ENCODE measurements around the gene SOCS6.

The SOCS6 gene

DNA sequence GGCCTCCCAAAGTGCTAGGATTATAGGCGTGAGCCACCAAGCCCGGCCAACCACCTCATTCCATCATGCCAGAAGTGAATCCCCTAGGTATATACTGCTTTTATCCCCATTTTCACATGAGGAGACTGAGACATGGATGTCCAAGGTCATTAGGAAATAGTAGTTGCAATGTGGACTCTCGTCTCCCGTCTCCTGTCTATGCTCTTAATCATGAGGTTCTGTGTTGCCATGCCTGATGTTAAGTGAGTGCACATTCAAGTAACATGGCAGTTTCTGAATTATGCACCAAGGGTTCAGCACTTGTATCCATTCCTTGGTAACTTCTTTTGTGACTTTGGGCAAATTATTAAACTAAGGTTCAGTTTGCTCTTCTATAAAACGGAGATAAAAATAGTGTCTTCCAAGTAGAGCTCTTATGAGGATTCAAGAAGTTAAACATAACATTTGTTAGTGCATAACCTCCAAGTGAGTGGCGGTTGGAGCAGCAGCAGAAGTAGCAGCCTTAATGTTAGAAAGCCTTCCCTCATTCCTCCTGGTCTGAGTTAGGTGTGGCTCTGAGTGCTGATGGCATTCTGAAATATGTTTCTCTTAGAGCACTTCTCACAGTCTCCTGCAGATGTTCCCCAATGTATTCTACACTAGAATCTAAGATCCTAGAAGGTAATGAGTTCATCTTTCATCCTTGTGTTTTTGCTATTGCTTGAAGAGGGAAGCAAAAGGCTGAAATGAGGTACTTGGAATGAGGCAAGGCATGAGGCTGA is 21.9 kb downstream of the SOCS6 start:
- no peaks in the 10 kb centered on the region for H3K36me3 ChIP-seq (replicated peaks)
- H3K27ac ChIP-seq: no peak overlapping the region
- in situ Hi-C loops (cut with HindIII; ENCODE audit: low pct_ligation_motif_present, low sequenced_read_pairs): no loop called here
- H3K4me3 ChIP-seq (ENCODE audit: low read depth, low read length): no peak overlapping the region
- DNase-seq: no peak
- no peaks in the 10 kb centered on the region for H3K27me3 ChIP-seq (replicated peaks)
- TF ChIP-seq, protein P1, sequence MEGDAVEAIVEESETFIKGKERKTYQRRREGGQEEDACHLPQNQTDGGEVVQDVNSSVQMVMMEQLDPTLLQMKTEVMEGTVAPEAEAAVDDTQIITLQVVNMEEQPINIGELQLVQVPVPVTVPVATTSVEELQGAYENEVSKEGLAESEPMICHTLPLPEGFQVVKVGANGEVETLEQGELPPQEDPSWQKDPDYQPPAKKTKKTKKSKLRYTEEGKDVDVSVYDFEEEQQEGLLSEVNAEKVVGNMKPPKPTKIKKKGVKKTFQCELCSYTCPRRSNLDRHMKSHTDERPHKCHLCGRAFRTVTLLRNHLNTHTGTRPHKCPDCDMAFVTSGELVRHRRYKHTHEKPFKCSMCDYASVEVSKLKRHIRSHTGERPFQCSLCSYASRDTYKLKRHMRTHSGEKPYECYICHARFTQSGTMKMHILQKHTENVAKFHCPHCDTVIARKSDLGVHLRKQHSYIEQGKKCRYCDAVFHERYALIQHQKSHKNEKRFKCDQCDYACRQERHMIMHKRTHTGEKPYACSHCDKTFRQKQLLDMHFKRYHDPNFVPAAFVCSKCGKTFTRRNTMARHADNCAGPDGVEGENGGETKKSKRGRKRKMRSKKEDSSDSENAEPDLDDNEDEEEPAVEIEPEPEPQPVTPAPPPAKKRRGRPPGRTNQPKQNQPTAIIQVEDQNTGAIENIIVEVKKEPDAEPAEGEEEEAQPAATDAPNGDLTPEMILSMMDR (IDR thresholded peaks at IDR 0.05; ENCODE audit: low read depth, low read length, missing control alignments): no peak

DNA sequence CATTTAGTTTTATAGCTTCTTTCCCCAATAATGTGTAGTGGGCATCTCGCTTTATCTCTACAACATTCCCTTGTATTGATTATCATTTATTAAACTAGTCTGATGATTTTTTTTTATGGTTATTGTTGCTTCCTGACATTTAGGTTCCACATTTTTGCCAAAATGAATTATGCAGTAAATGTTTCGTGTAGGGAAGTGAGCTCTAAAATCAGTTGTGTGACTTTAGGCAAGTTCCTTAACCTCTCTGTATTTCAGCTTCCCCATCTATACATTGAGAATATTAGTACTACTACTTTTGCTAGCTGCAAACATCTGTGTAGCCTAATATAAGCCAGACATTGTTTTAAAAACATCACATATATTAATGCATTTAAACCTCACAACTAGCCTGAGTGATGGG is 22.9 kb downstream of the SOCS6 start:
- H3K27ac ChIP-seq: no peak overlapping the region
- DNase-seq: no peak
- H3K27me3 ChIP-seq (replicated peaks): no peaks in the 10 kb centered on the region

DNA sequence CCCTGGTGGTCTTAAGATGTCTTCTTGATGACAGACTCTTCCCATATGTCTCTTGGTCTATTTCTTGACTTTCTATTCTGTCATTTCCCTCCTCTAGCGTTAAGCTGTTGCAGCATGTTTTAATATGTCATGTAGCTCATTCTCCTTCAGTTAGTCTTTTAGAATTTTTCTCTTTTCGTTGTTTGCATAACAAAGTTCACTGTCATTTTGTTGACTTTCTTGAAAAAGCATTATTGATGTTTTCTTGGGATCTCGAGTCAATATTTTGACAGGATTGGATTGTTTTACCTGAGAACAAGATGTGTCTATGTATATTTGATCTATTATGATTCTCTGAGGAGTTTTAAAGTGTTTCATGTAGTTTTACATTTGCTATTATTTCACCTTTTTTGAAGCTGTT is 24.8 kb downstream of the SOCS6 start:
- no peak for DNase-seq
- Histone ChIP-seq H3K36me3 (replicated peaks) (no peaks in the 10 kb centered on the region), H3K4me3 (ENCODE audit: low read depth, low read length) (no peak overlapping the region), H3K27ac (no peak overlapping the region), H3K27me3 (replicated peaks) (no peaks in the 10 kb centered on the region)
- TF ChIP-seq, protein P1 (IDR thresholded peaks at IDR 0.05; ENCODE audit: low read depth, low read length, missing control alignments): no peak
- in situ Hi-C loops (cut with HindIII; ENCODE audit: low pct_ligation_motif_present, low sequenced_read_pairs): no loop called here

More for the DNA sequence above, 22.9 kb downstream of the SOCS6 start:
- no peaks in the 10 kb centered on the region for H3K36me3 ChIP-seq (replicated peaks)
- in situ Hi-C loops (cut with HindIII; ENCODE audit: low pct_ligation_motif_present, low sequenced_read_pairs): no loop called here
- TF ChIP-seq, protein P1 (IDR thresholded peaks at IDR 0.05; ENCODE audit: low read depth, low read length, missing control alignments): no peak
- no peak overlapping the region for H3K4me3 ChIP-seq (ENCODE audit: low read depth, low read length)

DNA sequence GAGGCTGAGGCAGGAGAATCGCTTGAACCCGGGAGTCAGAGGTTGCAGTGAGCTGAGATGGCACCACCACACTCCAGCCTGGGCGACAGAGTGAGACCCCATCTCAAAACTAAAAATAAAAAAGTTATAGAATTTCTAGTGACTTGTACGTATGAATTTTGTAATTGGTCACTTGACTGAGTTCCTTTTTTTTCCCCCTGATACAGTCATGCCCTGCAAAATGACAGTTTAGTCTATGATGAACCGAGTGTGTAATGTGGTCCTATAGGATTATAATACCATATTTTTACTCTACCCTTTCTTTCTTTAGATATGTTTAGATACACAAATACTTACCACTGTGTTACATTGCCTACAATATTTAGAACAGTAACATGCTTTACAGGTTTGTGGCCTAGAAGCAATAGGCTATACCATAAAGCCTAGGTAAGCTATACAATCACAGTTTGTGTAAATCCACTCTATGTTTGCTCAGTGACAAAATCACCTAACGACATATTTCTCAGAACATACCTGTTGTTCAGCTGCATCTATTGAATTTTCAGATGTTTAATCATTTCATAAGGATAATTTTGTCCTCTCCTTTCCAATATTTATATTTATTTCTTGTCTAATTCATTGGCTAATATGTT is 25.4 kb downstream of the SOCS6 start:
- no peak overlapping the region for H3K27ac ChIP-seq
- no peak overlapping the region for H3K4me3 ChIP-seq (ENCODE audit: low read depth, low read length)
- H3K27me3 ChIP-seq (replicated peaks): no peaks in the 10 kb centered on the region
- H3K36me3 ChIP-seq (replicated peaks): no peaks in the 10 kb centered on the region
- DNase-seq: no peak
- in situ Hi-C loops (cut with HindIII; ENCODE audit: low pct_ligation_motif_present, low sequenced_read_pairs): no loop called here
- TF ChIP-seq, protein P1 (IDR thresholded peaks at IDR 0.05; ENCODE audit: low read depth, low read length, missing control alignments): no peak

DNA sequence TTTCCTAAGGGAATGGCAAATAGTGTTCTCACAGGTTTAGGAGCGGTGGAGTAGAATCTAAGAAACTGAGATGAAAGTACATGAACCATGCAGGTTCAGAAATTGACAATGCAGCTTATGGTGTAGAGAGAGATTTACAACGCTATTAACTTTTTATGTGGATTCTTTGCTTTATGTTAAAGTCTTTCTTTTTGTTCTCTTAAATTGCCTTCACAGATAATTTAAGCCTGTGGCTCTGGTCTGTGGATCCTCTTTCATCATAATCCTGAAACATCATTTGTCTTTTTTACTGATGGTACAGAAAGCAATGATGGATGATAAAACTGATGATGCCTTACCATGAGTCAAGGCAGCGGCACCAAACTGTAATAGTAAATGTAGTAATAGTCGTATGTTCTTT is 30.3 kb downstream of the SOCS6 start:
- no peak overlapping the region for H3K27ac ChIP-seq
- H3K27me3 ChIP-seq (replicated peaks): no peaks in the 10 kb centered on the region
- H3K36me3 ChIP-seq (replicated peaks): no peaks in the 10 kb centered on the region
- DNase-seq: no peak
- in situ Hi-C loops (cut with HindIII; ENCODE audit: low pct_ligation_motif_present, low sequenced_read_pairs): no loop called here
- TF ChIP-seq, protein P1 (IDR thresholded peaks at IDR 0.05; ENCODE audit: low read depth, low read length, missing control alignments): no peak
- H3K4me3 ChIP-seq (ENCODE audit: low read depth, low read length): no peak overlapping the region
